OCI-LY1 (cell line): ENCODE measurements around the gene KRTAP10-6.

Experiments
- EZH2 ChIP-seq: fragments of 200-600 bp; sonication (generic), shearing (Covaris generic); IDR thresholded peaks from 2 replicates; pipeline ENCODE4 v1.8.0; 2017; ENCODE audit warnings: borderline replicate concordance, mixed run types, mild to moderate bottlenecking, antibody characterized with exemption, low read length, moderate library complexity, mixed read lengths
- TF ChIP-seq, protein P1 (sequence below): fragments of 200-600 bp; sonication (generic), shearing (Covaris generic); IDR thresholded peaks from 2 replicates; pipeline ENCODE4 v1.5.1; 2017; ENCODE audit warnings: mild to moderate bottlenecking, antibody characterized with exemption, low read length, moderate library complexity, mixed read lengths

DNA sequence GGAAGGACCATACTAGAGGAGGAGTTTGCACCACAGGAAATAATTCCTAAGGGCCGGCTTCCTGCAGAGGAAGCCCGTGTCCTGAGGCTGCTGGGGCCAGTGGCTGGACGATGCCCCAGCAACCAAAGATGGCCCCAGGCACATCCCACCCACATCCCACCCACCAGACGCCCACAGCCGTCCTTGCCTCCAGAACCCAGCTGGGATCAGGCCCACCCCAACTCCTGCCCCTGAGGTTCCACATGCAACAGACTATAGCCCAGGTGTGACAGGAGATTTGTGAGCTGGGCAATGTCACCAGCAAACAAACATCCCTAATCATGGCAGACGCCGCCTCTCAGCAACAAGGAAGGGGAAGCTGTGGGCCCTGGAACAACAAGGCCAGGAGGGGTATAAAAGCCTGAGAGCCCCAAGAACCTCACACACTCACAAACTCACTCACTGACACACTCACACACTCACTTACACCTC, 34.4 kb upstream of the KRTAP10-6 start, which contains the start of gene KRTAP10-9:
- TF ChIP-seq, protein P1, sequence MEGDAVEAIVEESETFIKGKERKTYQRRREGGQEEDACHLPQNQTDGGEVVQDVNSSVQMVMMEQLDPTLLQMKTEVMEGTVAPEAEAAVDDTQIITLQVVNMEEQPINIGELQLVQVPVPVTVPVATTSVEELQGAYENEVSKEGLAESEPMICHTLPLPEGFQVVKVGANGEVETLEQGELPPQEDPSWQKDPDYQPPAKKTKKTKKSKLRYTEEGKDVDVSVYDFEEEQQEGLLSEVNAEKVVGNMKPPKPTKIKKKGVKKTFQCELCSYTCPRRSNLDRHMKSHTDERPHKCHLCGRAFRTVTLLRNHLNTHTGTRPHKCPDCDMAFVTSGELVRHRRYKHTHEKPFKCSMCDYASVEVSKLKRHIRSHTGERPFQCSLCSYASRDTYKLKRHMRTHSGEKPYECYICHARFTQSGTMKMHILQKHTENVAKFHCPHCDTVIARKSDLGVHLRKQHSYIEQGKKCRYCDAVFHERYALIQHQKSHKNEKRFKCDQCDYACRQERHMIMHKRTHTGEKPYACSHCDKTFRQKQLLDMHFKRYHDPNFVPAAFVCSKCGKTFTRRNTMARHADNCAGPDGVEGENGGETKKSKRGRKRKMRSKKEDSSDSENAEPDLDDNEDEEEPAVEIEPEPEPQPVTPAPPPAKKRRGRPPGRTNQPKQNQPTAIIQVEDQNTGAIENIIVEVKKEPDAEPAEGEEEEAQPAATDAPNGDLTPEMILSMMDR = no peak
- TF ChIP-seq EZH2 = no peak
